CMK (cell line): ENCODE data around the gene STARD13.

Experiments
- DNase-seq: peaks from one replicate; pipeline ENCODE4 v3.0.0-alpha.2; 2010; ENCODE audit warnings: low read depth

STARD13 gene

GRCh38 chr13:33201659-33202058, 83.9 kb downstream of the STARD13 start:
- no peak for DNase-seq

GRCh38 chr13:33199289-33199850, 86.2 kb downstream of the STARD13 start:
- DNase-seq, result no peak

- no peak for DNase-seq
These were observed 88.0 kb downstream of the STARD13 start for GRCh38 chr13:33197541-33197971.

- no peak for DNase-seq
These were observed 88.8 kb downstream of the STARD13 start for GRCh38 chr13:33196767-33197166.

GRCh38 chr13:33195693-33196464, 89.7 kb downstream of the STARD13 start:
- no peak for DNase-seq

- no peak for DNase-seq
These were observed 90.5 kb downstream of the STARD13 start for GRCh38 chr13:33194820-33195692.

GRCh38 chr13:33193428-33193974, 92.1 kb downstream of the STARD13 start:
- no peak for DNase-seq

- no peak for DNase-seq
These were observed 93.9 kb downstream of the STARD13 start for GRCh38 chr13:33191425-33192210.

- no peak for DNase-seq
These were observed 96.1 kb downstream of the STARD13 start for GRCh38 chr13:33189470-33189869.

- no peak for DNase-seq
These were observed 97.3 kb downstream of the STARD13 start for GRCh38 chr13:33188093-33188882.

GRCh38 chr13:33186861-33187291, 98.7 kb downstream of the STARD13 start:
- DNase-seq, result no peak

GRCh38 chr13:33185853-33186252, 99.7 kb downstream of the STARD13 start:
- DNase-seq, result no peak

GRCh38 chr13:33184530-33184929, 101.0 kb downstream of the STARD13 start:
- DNase-seq, result no peak

- DNase-seq, result no peak
These were observed 101.5 kb downstream of the STARD13 start for GRCh38 chr13:33184112-33184490.

GRCh38 chr13:33183431-33184111, 102.0 kb downstream of the STARD13 start:
- DNase-seq, result no peak

- no peak for DNase-seq
These were observed 102.8 kb downstream of the STARD13 start for GRCh38 chr13:33182729-33183128.

- DNase-seq, result no peak
These were observed 104.3 kb downstream of the STARD13 start for GRCh38 chr13:33181264-33181663.

GRCh38 chr13:33180122-33180804, 105.3 kb downstream of the STARD13 start:
- no peak for DNase-seq

GRCh38 chr13:33179463-33179862, 106.1 kb downstream of the STARD13 start:
- DNase-seq, result no peak
